Right atrium auricular region (tissue), 2 donors: ENCODE results near the gene LSM14A. TPM values are rescaled to one million over a fixed set of nuclear protein-coding genes. Genes with fewer than 3 reads are reported as not detected.
"Not testable (repeated sequence)": the region's sequence is repeated elsewhere in the genome, so short reads cannot be mapped to it uniquely, and the experiment has no call there.

Experiments
- DNase-seq: peaks from one replicate; pipeline ENCODE4 v3.0.0-alpha.2; 2019; ENCODE audit warnings: low spot score
- H3K27ac ChIP-seq, 2 donors: fragments of 200-600 bp; sonication (generic); 1 replicate in 1 of 2; 2 replicates in 1 of 2; pipeline ENCODE4 v1.5.1; 2016 to 2019
- H3K27me3 ChIP-seq, 2 donors: fragments of 200-600 bp; sonication (generic); one replicate each; pipeline versions ENCODE4 v1.5.1 to v1.6.0; 2017 to 2019
- H3K36me3 ChIP-seq: fragments of 200-600 bp; sonication (generic); one replicate; pipeline ENCODE4 v1.5.1; 2016
- H3K4me1 ChIP-seq, 2 donors: fragments of 200-600 bp; sonication (generic); one replicate each; pipeline versions ENCODE4 v1.5.1 to v1.6.0; 2017 to 2019
- H3K4me3 ChIP-seq, 2 donors: fragments of 200-600 bp; sonication (generic); 1 replicate in 1 of 2; 2 replicates in 1 of 2; pipeline ENCODE4 v1.5.1; 2017 to 2019; ENCODE audit warnings: mild to moderate bottlenecking in 1 of 2, moderate library complexity in 1 of 2
- H3K9me3 ChIP-seq, 2 donors: fragments of 200-600 bp; sonication (generic); one replicate each; pipeline ENCODE4 v1.5.1; 2019
- CTCF ChIP-seq, 2 donors: fragments of 200-600 bp; sonication (generic); IDR thresholded peaks; one replicate each; pipeline ENCODE4 v1.5.1; 2019; ENCODE audit warnings: antibody characterized with exemption in 2 of 2
- total RNA-seq, 2 donors: library from RNA; depleted of rRNA; stranded (reverse); fragments of >200 nt; gene quantifications; one replicate each; pipeline ENCODE4 v1.1.0, GENCODE V29; 2016

LSM14A gene
- total RNA-seq, 2 donors from 2014 or later = 60.3 to 80.2 TPM

GRCh38 chr19:34189917-34190425 is 17.7 kb downstream of the LSM14A start:
- H3K36me3 ChIP-seq = peaks cover 9% of the 10 kb centered on the region
- H3K4me1 ChIP-seq = peaks cover 0 to 63% of the 10 kb centered on the region in 2 donors
- no peak for TF ChIP-seq CTCF (IDR thresholded peaks at IDR 0.05)

GRCh38 chr19:34191355-34191962 is 19.2 kb downstream of the LSM14A start:
- Histone ChIP-seq H3K4me3 (no peak overlapping the region), H3K27ac (no peak overlapping the region), H3K27me3 (no peaks in the 10 kb centered on the region), H3K36me3 (peaks cover 22% of the 10 kb centered on the region), H3K9me3 (no peaks in the 10 kb centered on the region), H3K4me1 (peaks cover 0 to 48% of the 10 kb centered on the region in 2 donors)
- TF ChIP-seq CTCF (IDR thresholded peaks at IDR 0.05) = no peak
- DNase-seq = no peak

More at GRCh38 chr19:34189917-34190425, 17.7 kb downstream of the LSM14A start:
- no peaks in the 10 kb centered on the region for H3K9me3 ChIP-seq
- no peak for DNase-seq
- H3K4me3 ChIP-seq = no peak overlapping the region
- no peak overlapping the region for H3K27ac ChIP-seq
- no peaks in the 10 kb centered on the region for H3K27me3 ChIP-seq

GRCh38 chr19:34193439-34193838 is 21.1 kb downstream of the LSM14A start:
- peaks cover 37% of the 10 kb centered on the region for H3K36me3 ChIP-seq

GRCh38 chr19:34193876-34194275 is 21.6 kb downstream of the LSM14A start:
- H3K4me1 ChIP-seq = peaks cover 0 to 31% of the 10 kb centered on the region in 2 donors
- no peak overlapping the region for H3K4me3 ChIP-seq
- no peaks in the 10 kb centered on the region for H3K9me3 ChIP-seq
- H3K27me3 ChIP-seq = no peaks in the 10 kb centered on the region
- peaks cover 42% of the 10 kb centered on the region for H3K36me3 ChIP-seq
- no peak overlapping the region for H3K27ac ChIP-seq
- DNase-seq = no peak
- TF ChIP-seq CTCF (IDR thresholded peaks at IDR 0.05) = no peak

More at GRCh38 chr19:34193439-34193838, 21.1 kb downstream of the LSM14A start:
- Histone ChIP-seq H3K4me3 (no peak overlapping the region), H3K27me3 (no peaks in the 10 kb centered on the region), H3K9me3 (no peaks in the 10 kb centered on the region), H3K27ac (no peak overlapping the region), H3K4me1 (peaks cover 0 to 35% of the 10 kb centered on the region in 2 donors)
- no peak for DNase-seq
- TF ChIP-seq CTCF (IDR thresholded peaks at IDR 0.05) = no peak

- H3K36me3 ChIP-seq = peaks cover 51% of the 10 kb centered on the region
- TF ChIP-seq CTCF (IDR thresholded peaks at IDR 0.05) = no peak
Observed at GRCh38 chr19:34201133-34201532, 28.8 kb downstream of the LSM14A start.

GRCh38 chr19:34205324-34205723 is 33.0 kb downstream of the LSM14A start:
- not testable (repeated sequence) for H3K27ac ChIP-seq, H3K4me1 ChIP-seq, H3K9me3 ChIP-seq, H3K4me3 ChIP-seq, H3K27me3 ChIP-seq, DNase-seq
- peaks cover 47% of the 10 kb centered on the region for H3K36me3 ChIP-seq

More at GRCh38 chr19:34201133-34201532, 28.8 kb downstream of the LSM14A start:
- Histone ChIP-seq H3K27me3 (no peaks in the 10 kb centered on the region), H3K9me3 (no peaks in the 10 kb centered on the region), H3K4me3 (no peak overlapping the region), H3K4me1 (no peaks in the 10 kb centered on the region), H3K27ac (no peak overlapping the region)
- no peak for DNase-seq
